Measurements from ENCODE around the gene NELFB.

NELFB gene

GRCh38 chr9:137251490-137252268, 3.4 kb upstream of the NELFB start:
- DNase-seq, result no peak

- DNase-seq, result peak; percentile 42
Observed at GRCh38 chr9:137252555-137253506, 2.3 kb upstream of the NELFB start.

GRCh38 chr9:137253717-137254623, 1.2 kb upstream of the NELFB start:
- no peak for DNase-seq

GRCh38 chr9:137255448-137256114, 454 bp downstream of the NELFB start:
- DNase-seq, result no peak

- no peak for DNase-seq
Observed at GRCh38 chr9:137256362-137256761, 1.2 kb downstream of the NELFB start.

DNA sequence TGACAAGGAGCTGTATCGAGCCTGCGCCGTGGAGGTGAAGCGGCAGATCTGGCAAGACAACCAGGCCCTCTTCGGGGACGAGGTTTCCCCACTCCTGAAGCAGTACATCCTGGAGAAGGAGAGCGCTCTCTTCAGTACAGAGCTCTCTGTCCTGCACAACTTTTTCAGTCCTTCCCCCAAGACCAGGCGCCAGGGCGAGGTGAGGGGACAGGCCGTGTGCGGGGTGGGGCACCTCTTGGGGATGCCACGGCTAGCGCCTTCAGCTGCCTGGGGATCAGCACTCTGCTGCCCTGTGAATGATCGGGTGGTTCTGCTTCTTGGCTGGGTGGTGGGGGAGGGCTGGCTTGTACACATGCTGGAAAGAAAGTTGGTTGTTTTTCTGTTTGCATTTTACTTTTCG, 1.7 kb downstream of the NELFB start:
- DNase-seq, result no peak

DNA sequence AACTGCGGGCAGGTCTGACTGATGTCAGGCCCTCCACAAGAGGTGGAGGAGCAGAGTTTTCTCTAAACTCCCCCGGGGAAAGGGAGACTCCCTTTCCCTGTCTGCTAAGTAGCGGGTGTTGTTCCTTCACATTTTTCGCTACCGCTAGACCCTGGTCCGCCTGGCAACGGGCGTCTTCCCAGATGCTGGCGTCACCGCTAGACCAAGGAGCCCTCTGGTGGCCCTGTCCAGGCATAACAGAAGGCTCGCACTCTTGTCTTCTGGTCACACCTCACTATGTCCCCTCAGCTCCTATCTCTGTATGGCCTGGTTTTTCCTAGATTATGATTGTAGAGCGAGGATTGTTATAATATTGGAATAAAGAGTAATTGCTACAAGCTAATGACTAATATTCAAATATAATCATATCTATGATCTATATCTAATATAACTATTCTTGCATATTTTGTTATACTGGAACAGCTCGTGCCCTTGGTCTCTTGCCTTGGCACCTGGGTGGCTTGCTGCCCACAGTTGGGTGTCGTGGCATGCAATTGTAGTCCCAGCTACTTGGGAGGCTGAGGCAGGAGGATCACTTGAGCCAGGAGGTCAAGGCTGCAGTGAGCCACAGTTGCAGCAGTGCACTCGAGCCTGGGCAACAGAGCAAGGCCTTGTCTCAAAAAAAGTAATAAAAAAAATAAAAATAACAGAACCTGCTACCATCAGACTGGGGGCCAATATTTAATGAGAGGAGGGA, 7.2 kb downstream of the NELFB start:
- DNase-seq, result peak; percentile 37

DNA sequence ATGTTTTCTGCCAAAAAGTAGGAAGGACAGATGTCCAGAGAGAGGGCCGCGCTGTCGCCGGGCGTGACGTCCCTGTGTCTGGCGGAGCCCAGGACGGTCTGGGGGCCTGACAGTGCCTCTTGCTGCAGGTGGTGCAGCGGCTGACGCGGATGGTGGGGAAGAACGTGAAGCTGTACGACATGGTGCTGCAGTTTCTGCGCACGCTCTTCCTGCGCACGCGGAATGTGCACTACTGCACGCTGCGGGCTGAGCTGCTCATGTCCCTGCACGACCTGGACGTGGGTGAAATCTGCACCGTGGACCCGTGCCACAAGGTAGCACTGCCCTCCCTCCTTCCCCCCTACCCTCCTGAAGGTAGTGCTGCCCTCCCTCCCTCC, 7.8 kb downstream of the NELFB start:
- DNase-seq, result no peak

- DNase-seq, result no peak
Observed at GRCh38 chr9:137263506-137263905, 8.4 kb downstream of the NELFB start.

DNA sequence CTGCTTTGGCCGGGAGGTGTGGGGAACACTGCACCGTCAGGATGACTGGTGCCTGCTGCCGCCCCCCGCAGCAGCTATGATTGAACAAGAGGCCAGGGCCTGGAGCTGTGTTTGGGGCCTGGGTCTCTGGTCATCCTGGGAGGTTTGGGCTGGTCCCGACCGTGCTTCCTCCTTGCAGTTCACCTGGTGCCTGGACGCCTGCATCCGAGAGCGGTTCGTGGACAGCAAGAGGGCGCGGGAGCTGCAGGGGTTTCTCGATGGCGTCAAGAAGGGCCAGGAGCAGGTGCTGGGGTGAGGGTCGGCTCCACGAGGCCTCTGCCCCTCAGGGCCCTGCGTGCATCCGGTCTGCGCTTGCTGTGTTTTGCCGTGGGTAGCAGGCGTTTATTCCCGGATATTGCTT, 8.9 kb downstream of the NELFB start:
- no peak for DNase-seq

DNA sequence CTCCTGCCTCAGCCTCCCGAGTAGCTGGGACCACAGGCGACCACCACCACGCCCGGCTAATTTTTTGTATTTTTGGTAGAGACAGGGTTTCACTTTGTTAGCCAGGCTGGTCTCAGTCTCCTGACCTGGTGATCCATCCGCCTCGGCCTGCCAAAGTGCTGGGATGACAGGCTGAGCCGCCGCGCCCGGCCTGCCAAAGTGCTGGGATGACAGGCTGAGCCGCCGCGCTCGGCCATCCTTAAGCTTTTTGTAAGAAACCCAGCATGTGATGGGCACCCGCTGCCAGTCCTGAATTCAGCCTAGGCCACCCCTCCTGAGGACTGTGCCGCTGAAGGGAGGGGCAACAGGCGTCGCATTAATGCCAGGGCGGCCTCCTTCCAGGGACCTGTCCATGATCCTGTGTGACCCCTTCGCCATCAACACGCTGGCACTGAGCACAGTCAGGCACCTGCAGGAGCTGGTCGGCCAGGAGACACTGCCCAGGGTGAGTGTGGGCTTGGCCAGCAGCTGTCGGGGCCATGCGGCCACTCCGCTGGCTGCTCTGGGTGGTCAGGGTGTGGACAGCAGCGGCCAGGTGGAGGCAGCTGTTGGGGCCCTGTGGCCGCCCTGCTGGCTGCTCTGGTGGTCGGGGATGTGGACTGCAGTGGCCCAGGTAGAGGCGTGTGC, 10.5 kb downstream of the NELFB start:
- no peak for DNase-seq

- no peak for DNase-seq
Observed at GRCh38 chr9:137266162-137266527, 11.0 kb downstream of the NELFB start.

DNA sequence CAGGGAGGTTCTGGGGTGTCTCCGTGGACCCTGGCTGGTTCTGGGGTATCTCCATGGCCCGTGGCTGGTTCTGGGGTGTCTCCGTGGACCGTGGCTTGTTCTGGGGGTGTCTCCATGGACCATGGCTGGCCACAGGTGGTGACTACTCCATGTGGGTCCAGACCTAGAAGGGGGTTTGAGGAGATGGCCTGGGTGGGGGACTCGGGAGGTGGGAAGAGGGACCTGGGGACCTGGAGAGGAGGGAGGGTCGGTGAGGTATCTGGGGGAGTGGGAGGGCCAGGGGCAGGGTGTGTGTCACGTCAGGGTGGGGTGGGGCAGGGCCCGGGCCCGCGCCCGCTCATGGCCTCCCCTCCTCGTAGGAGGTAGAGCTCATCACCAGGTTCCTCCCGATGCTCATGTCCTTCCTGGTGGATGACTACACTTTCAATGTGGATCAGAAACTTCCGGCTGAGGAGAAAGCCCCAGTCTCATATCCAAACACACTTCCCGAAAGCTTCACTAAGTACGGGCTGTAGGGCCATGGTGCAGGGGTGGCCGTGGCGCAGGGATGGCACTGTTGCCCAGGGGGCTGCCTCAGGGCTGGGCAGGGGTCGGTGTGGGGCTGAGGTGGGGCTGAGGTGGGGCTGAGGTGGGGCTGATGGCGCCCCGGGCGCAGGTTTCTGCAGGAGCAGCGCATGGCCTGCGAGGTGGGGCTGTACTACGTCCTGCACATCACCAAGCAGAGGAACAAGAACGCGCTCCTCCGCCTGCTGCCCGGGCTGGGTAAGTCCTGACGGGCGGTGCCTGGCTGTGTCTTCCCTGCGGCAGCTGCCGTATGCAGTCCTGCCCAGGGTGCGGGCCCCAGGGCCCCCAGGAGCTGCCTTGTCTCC, 11.7 kb downstream of the NELFB start:
- no peak for DNase-seq

DNA sequence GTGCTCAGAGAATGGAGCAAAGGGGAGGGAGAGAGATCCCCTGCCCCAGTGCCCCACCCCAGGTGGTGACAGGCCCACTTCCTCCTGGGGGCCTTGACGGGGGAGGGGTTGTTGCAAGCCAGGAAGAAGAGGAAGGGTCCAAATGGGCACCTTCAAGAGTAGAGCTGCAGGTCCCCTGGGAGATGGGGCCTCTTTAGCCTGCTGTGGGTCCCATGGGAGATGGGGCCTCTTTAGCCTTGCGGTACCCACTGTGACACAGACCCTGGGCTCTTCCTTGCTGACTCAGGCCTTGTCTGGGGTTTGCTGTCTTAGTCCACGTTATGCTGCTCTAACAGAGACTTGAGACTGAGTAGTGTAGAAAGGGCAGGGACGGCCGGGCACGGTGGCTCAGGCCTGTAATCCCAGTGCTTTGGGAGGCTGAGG, 12.8 kb downstream of the NELFB start:
- DNase-seq, result no peak

DNA sequence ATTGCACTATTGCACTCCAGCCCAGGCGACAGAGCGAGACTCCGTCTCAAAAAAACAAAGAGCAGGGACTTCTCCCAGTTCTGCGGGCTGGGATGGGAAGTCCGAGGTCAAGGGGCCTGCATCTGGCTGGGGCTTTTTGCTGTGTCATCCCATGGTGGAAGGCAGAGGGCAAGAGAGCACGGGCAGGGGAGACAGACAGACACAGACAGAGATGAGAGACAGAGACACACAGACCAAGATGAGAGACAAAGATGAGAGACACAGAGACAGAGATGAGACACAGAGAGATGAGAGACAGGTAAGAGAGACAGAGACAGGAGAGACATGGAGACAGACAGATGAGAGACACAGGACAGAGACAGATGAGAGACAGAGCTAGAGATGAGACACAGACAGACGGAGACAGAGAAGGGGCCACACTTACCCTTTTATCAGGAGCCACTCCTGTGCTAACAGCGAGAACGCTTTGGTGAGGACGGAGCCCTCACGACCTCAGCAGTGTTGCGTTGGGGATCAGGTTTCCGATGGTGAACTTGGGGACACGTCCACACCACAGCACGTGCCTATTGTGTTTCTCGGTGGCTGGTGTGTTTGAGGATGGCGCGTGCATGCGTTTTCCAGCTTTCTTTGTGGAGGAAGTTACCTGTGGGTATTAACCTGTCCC, 13.5 kb downstream of the NELFB start:
- DNase-seq, result no peak

DNA sequence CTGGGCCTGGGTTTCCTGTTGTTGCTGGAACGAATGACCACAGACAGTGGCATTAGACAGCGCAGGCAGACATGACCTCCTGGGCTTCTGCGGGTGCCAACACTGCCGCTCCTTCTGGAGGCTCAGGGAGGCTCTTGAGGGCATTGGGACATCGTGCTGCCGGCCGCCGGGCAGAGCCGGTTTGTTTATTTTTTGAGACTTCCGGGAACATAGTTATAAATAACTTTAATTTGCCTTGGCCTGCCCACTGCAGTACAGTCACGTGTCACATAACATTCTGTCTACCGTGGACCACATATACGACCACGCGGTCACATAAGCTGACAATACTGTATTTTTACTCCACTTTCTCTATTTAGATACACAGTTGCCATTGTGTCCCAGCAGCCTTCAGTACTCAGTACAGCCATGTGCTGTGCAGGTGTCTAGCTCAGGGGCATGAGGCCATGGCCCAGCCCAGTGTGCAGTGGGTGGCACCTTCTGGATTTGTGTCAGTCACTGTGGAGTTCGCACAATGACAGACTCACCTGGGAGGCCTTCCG, 14.2 kb downstream of the NELFB start:
- DNase-seq, result no peak

GRCh38 chr9:137270929-137271695, 16.0 kb downstream of the NELFB start:
- no peak for DNase-seq

- no peak for DNase-seq
Observed at GRCh38 chr9:137271696-137272076, 16.6 kb downstream of the NELFB start.

Data from NCI-H2171 treated with DMSO at 0.1 percent for 48 hours (cell line).